K562 (cell line): ENCODE measurements around the gene TOM1. TPM values are rescaled to one million over a fixed set of nuclear protein-coding genes. Genes with fewer than 3 reads are reported as not detected.

Experiments used
- ATAC-seq: fragments of 200-7000 bp; cut with Tn5 transposase; 3 replicates; pipeline ENCODE4 v1.9.1; 2020; ENCODE audit warnings: moderate library complexity
- BruUV-seq: library from RNA; stranded (reverse); fragments of 400-500 nt; replicated peaks from 2 replicates; lab custom pipeline; 2021; lab: Mats Ljungman, UMichigan
- CTCF ChIA-PET: fragments of 300-600 bp; formaldehyde crosslinking; extraction: SDS; loops from one replicate; lab custom pipeline; 2021; ENCODE audit warnings: low intra/inter-chr PET ratio; lab: Yijun Ruan, JAX
- POLR2A ChIA-PET: fragments of 300-600, 350-650 bp; sonication (Branson Sonifier 250); formaldehyde crosslinking; extraction: SDS; loops from one replicate; lab custom pipeline; 2021; ENCODE audit warnings: antibody characterized with exemption, inconsistent platforms; lab: Yijun Ruan, JAX
- DNase-seq, 4 experiments: peaks; one replicate each; pipeline versions ENCODE4 v3.0.0 to v3.0.0-alpha.2; 2011 to 2018; ENCODE audit warnings: low spot score in 3 of 4, mixed read lengths in 3 of 4; ENCODE audit errors: extremely low read depth in 1 of 4
- FAIRE-seq: peaks from 2 replicates; lab custom pipeline; 2011; peaks lifted over from hg19 to GRCh38; lab: Jason Lieb, UNC
- H2AFZ ChIP-seq: 2 replicates; pipeline ENCODE4 v1.6.0; 2011; ENCODE audit warnings: low read depth, low read length, control low read depth, inconsistent platforms
- H3K27ac ChIP-seq: fragments of 200-600 bp; 3 replicates; pipeline ENCODE4 v1.8.0; 2011; ENCODE audit warnings: low read depth, mild to moderate bottlenecking, control low read depth, inconsistent platforms, low read length, moderate library complexity, mixed read lengths; ENCODE audit errors: extremely low read depth
- H3K27me3 ChIP-seq, 2 experiments: fragments of 300-600 bp in 1 of 2; 2 replicates in 1 of 2; 3 replicates in 1 of 2; pipeline versions ENCODE4 v1.6.0 to v1.8.0; 2011; ENCODE audit warnings: inconsistent platforms in 2 of 2, low read length in 2 of 2, mild to moderate bottlenecking in 1 of 2, mixed read lengths in 1 of 2, moderate library complexity in 1 of 2; ENCODE audit not compliant: control insufficient read depth in 2 of 2, insufficient read depth in 2 of 2
- H3K36me3 ChIP-seq: fragments of 300-600 bp; 3 replicates; pipeline ENCODE4 v1.8.0; 2011; ENCODE audit warnings: mild to moderate bottlenecking, low read length, inconsistent platforms; ENCODE audit not compliant: control insufficient read depth, insufficient read depth
- H3K4me1 ChIP-seq, 2 experiments: fragments of 200-600 bp in 1 of 2; replicated peaks in 1 of 2; 2 replicates in 1 of 2; 3 replicates in 1 of 2; pipeline versions ENCODE4 v1.5.1 to v1.8.0; 2011; ENCODE audit warnings: inconsistent platforms in 2 of 2, low read length in 2 of 2, mild to moderate bottlenecking in 1 of 2, mixed read lengths in 1 of 2, moderate library complexity in 1 of 2; ENCODE audit not compliant: control insufficient read depth in 2 of 2, insufficient read depth in 2 of 2
- H3K4me2 ChIP-seq: 2 replicates; pipeline ENCODE4 v1.6.1; 2011; ENCODE audit warnings: low read length, control low read depth, inconsistent platforms, mixed read lengths; ENCODE audit not compliant: insufficient read depth
- H3K4me3 ChIP-seq: fragments of 200-600 bp; sonication (generic), shearing (Covaris generic); 2 replicates; pipeline ENCODE4 v1.5.1; 2016; ENCODE audit warnings: control low read depth, inconsistent platforms
- H3K79me2 ChIP-seq: fragments of 200-600 bp; 3 replicates; pipeline ENCODE4 v1.8.0; 2011; ENCODE audit warnings: low read length, inconsistent platforms; ENCODE audit not compliant: control insufficient read depth, insufficient read depth
- H3K9ac ChIP-seq, 2 experiments: 2 replicates each; pipeline versions ENCODE4 v1.6.0 to v1.6.1; 2011; ENCODE audit warnings: low read depth in 2 of 2, low read length in 2 of 2, control low read depth in 1 of 2, inconsistent platforms in 1 of 2, mild to moderate bottlenecking in 1 of 2, mixed read lengths in 1 of 2; ENCODE audit not compliant: insufficient read depth in 1 of 2
- H3K9me1 ChIP-seq: one replicate; pipeline ENCODE4 v1.6.0; 2011; ENCODE audit warnings: inconsistent platforms, mild to moderate bottlenecking, low read length, moderate library complexity; ENCODE audit not compliant: control insufficient read depth, insufficient read depth
- H3K9me3 ChIP-seq: replicated peaks from 2 replicates; pipeline ENCODE4 v1.5.1; 2011; ENCODE audit warnings: low read depth, low read length, inconsistent platforms; ENCODE audit not compliant: control insufficient read depth, insufficient read depth
- H4K20me1 ChIP-seq: replicated peaks from 2 replicates; pipeline ENCODE4 v1.6.1; 2011; ENCODE audit warnings: low read length, inconsistent platforms, mixed read lengths; ENCODE audit not compliant: control insufficient read depth, insufficient read depth
- CBFA2T3 ChIP-seq: fragments of 450-650 bp; IDR thresholded peaks from 2 replicates; pipeline ENCODE4 v1.6.1; 2017
- E2F5 ChIP-seq: sonication (generic); formaldehyde crosslinking; IDR thresholded peaks from 2 replicates; pipeline ENCODE4 v1.8.0; 2022; ENCODE audit warnings: mild to moderate bottlenecking, missing genetic modification reagents
- HMG20A ChIP-seq: fragments of 450-650 bp; formaldehyde crosslinking; conservative IDR thresholded peaks from 2 replicates; pipeline ENCODE4 v1.4.0; 2020; ENCODE audit warnings: mild to moderate bottlenecking, mixed read lengths
- HNRNPH1 ChIP-seq: fragments of 200-400 bp; formaldehyde crosslinking; optimal IDR thresholded peaks from 2 replicates; pipeline ENCODE3; 2017; ENCODE audit warnings: low read depth, mild to moderate bottlenecking, low read length, moderate library complexity
- LARP7 ChIP-seq: fragments of 450-650 bp; IDR thresholded peaks from 2 replicates; pipeline ENCODE4 v1.6.1; 2016
- PHB2 ChIP-seq: fragments of 450-650 bp; IDR thresholded peaks from 2 replicates; pipeline ENCODE4 v1.6.1; 2017; ENCODE audit warnings: low read depth
- SREBF2 ChIP-seq: sonication (generic); formaldehyde crosslinking; IDR thresholded peaks from 2 replicates; pipeline ENCODE4 v1.4.0; 2020; ENCODE audit warnings: mild to moderate bottlenecking, missing genetic modification reagents
- ZNF175 ChIP-seq: fragments of 200-800 bp; sonication (Bioruptor generic); IDR thresholded peaks from 2 replicates; pipeline ENCODE4 v1.6.1; 2016; ENCODE audit warnings: low read depth, mild to moderate bottlenecking, missing genetic modification characterization, missing compliant biosample characterization
- ZNF584 ChIP-seq: fragments of 200-800 bp; sonication (Bioruptor generic); IDR thresholded peaks from 2 replicates; pipeline ENCODE4 v1.6.1; 2016; ENCODE audit warnings: low read depth, mild to moderate bottlenecking, missing genetic modification characterization, missing compliant biosample characterization
- WGBS: fragments of 100-300 bp; shearing (Covaris generic); methylation state at CpG from one replicate; pipeline ENCODE4 v1.1.6; 2016; ENCODE audit warnings: low coverage, mixed read lengths; ENCODE audit not compliant: insufficient coverage; ENCODE audit errors: missing lambda C conversion rate; 5-methylcytosine and 5-hydroxymethylcytosine counted together
- in situ Hi-C: fragments of 300-500 bp; cut with MboI; formaldehyde crosslinking; loops from 4 replicates; pipeline ENCODE4 v1.15.0; 2018; ENCODE audit warnings: inconsistent platforms, mixed read lengths
- intact Hi-C: fragments of 100-400 bp; cut with micrococcal nuclease; formaldehyde crosslinking; loops from 2 replicates; pipeline ENCODE4 v1.14.2; 2022
- polyA plus RNA-seq, 8 experiments: library from polyadenylated mRNA; depleted of rRNA in 4 of 8; stranded (reverse) in 5 of 8; unstranded in 3 of 8; fragments of >200 nt; fragmentation: Nextera tagmentation in 2 of 8; fragmentation: Illumina TruSeq in 1 of 8; extraction: Ambion mirVana in 2 of 8; extraction: Trizol in 1 of 8; gene quantifications; 2 replicates each; pipeline versions ENCODE4 v1.2.1 to v1.2.3, GENCODE V29; 2011 to 2014; ENCODE audit warnings: inconsistent platforms in 1 of 8, missing spikeins in 1 of 8
- total RNA-seq, 7 experiments: library from RNA; depleted of rRNA in 6 of 7; stranded (reverse); fragments of >200 nt in 6 of 7; fragmentation: Illumina TruSeq in 2 of 7; extraction: Trizol in 2 of 7; gene quantifications; 2 replicates each; pipeline versions ENCODE4 v1.2.1 to v1.2.3, GENCODE V29; 2011 to 2021; ENCODE audit warnings: low replicate concordance in 1 of 7

The TOM1 gene
- total and polyA plus RNA-seq, 9 of the 15 experiments (the other 6 are each of a cell fraction or from before 2014, with no cell fraction given) = 0.64 to 20.6 (median 12.0) TPM

DNA sequence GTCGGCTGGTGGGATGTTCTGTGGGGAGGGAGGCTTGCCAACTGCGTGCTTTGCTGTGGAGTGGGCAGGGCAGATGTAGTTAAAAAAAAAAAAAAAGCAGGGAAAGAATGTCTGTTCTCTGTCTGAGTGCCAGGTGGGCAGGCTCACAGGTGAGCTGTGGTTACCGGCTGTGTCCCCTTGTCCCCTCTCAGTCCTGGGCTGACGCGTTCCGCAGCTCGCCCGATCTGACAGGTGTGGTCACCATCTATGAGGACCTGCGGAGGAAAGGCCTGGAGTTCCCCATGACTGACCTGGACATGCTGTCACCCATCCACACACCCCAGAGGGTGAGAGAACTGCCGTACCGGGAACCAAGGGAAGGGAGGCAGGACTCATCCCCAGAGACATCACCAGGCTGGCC lies 23.6 kb downstream of the TOM1 start:
- ATAC-seq = no peak
- ChIA-PET CTCF (no interaction called here), POLR2A (interaction anchor here (1.0 kb wide), 1 partner anchor 24 kb away, joined by 3 read pairs; the partner anchor contains the start of gene TOM1)
- Histone ChIP-seq H3K4me3 (no peak overlapping the region), H3K79me2 (no peaks in the 10 kb centered on the region), H3K36me3 (peaks cover 25% of the 10 kb centered on the region; the same call in 1 of the 3 replicates), H3K27me3 (no peaks in the 10 kb centered on the region), H3K4me1 (no peaks in the 10 kb centered on the region), H4K20me1 (no peaks in the 10 kb centered on the region), H2AFZ (no peak overlapping the region), H3K9me3 (no peaks in the 10 kb centered on the region), H3K27ac (no peak overlapping the region), H3K9ac (no peak overlapping the region; a peak in 1 of 4 replicates), H3K9me1 (no peaks in the 10 kb centered on the region), H3K4me2 (no peak overlapping the region)
- no peak for TF ChIP-seq HMG20A (CRISPR knock-in tag)
- TF ChIP-seq CBFA2T3 = no peak
- no peak for TF ChIP-seq ZNF584 (CRISPR knock-in tag)
- no peak for TF ChIP-seq HNRNPH1
- TF ChIP-seq PHB2 = no peak
- no peak for TF ChIP-seq LARP7
- TF ChIP-seq E2F5 = no peak
- TF ChIP-seq SREBF2 (CRISPR knock-in tag) = no peak
- no peak for TF ChIP-seq ZNF175 (CRISPR knock-in tag)
- no peak for FAIRE-seq
- BruUV-seq = no TSS peak
- no peak for DNase-seq
- intact Hi-C loops (no loop called here), in situ Hi-C loops (no loop called here)
- no CpG with 5 or more reads among the region's 11 CpGs for WGBS
